ENCODE data around the gene STIM2. TPM values are rescaled to one million over a fixed set of nuclear protein-coding genes. Genes with fewer than 3 reads are reported as not detected.

STIM2 gene
- total and polyA plus RNA-seq, 10 of the 15 experiments (the other 5 are each of a cell fraction or from before 2014, with no cell fraction given): 4.7 to 41.5 (median 16.9) TPM

- Histone ChIP-seq H3K9ac (ENCODE audit: control insufficient read depth, insufficient read depth, low read length) (no peak overlapping the region), H3K36me3 (ENCODE audit: control insufficient read depth in 2 of 2, insufficient read depth in 2 of 2, low read length in 1 of 2) (0 out of 4 replicates have a peak, but pooled peaks cover 0 to 2% of the 10 kb centered on the region in 2 experiments), H3K27ac (ENCODE audit: control insufficient read depth, insufficient read depth) (no peak overlapping the region), H3K4me3 (no peak overlapping the region), H3K27me3 (replicated peaks in 1 of 2; ENCODE audit: control insufficient read depth in 2 of 2, insufficient read depth in 2 of 2, low read length in 1 of 2) (no peaks in the 10 kb centered on the region), H3K79me2 (ENCODE audit: control insufficient read depth, insufficient read depth, low read length) (peaks cover 27% of the 10 kb centered on the region), H3K4me2 (ENCODE audit: control insufficient read depth, insufficient read depth) (no peak overlapping the region), H4K20me1 (ENCODE audit: control insufficient read depth, insufficient read depth) (no peaks in the 10 kb centered on the region), H3K9me3 (replicated peaks; ENCODE audit: control insufficient read depth, insufficient read depth, low read length) (no peaks in the 10 kb centered on the region; the same call in 2 of the 3 replicates), H3K4me1 (ENCODE audit: control insufficient read depth, insufficient read depth, low read length) (peaks cover 5% of the 10 kb centered on the region), H2AFZ (ENCODE audit: control insufficient read depth, low read depth, low read length) (no peak overlapping the region)
- RAD21 ChIA-PET (ENCODE audit: unreplicated experiment): interaction anchor here (1.3 to 2.7 kb wide), 2 partner anchors 15 to 111 kb away, joined by 4 to 11 read pairs; no protein-coding TSS in a partner anchor
- no peak for FAIRE-seq
- WGBS (ENCODE audit: insufficient coverage, insufficient replicate concordance, low lambda C conversion rate, missing lambda C conversion rate): 84% methylated on average over 3 of the region's 3 CpGs
- no TSS peak for BruUV-seq (replicated peaks)
- SMC1A ChIA-PET (ENCODE audit: uncharacterized antibody, unreplicated experiment): interaction anchor here (0.9 to 1.3 kb wide), 3 partner anchors 10 to 120 kb away, joined by 3 to 5 read pairs (median 4); no protein-coding TSS in a partner anchor
- ATAC-seq: no peak
- POLR2A ChIA-PET: no interaction called here
- CTCF ChIA-PET: interaction anchor here (1.4 kb wide), 1 partner anchor 10 kb away, joined by 6 read pairs; no protein-coding TSS in a partner anchor
- TF ChIP-seq CEBPZ (IDR thresholded peaks at IDR 0.05; ENCODE audit: low read depth, low read length): no peak
- intact Hi-C loops (cut with micrococcal nuclease; ENCODE audit: unreplicated experiment): no loop called here
- DNase-seq (ENCODE audit: low read depth, low spot score): no peak
- in situ Hi-C loops (cut with MboI): no loop called here
Observed at GRCh38 chr4:26871611-26872010, 11.0 kb downstream of the STIM2 start.

All from GM12878 (cell line).